Calu3 (cell line): Measurements from ENCODE around the gene SUMO2. TPM values are rescaled to one million over a fixed set of nuclear protein-coding genes. Genes with fewer than 3 reads are reported as not detected.
"Not testable (repeated sequence)": the region's sequence is repeated elsewhere in the genome, so short reads cannot be mapped to it uniquely, and the experiment has no call there.

Experiments
- BruUV-seq: library from RNA; stranded (reverse); fragments of 400-500 nt; replicated peaks from 2 replicates; lab custom pipeline; 2021; lab: Mats Ljungman, UMichigan
- CTCF ChIA-PET: fragments of 300-600 bp; sonication (Branson Sonifier 250); formaldehyde crosslinking; loops from one replicate; lab custom pipeline; 2022; ENCODE audit warnings: antibody characterized with exemption; lab: Charles Lee
- DNase-seq: peaks from one replicate; pipeline ENCODE4 v3.0.0; 2022
- H3K27ac Mint-ChIP-seq: one replicate; pipeline ENCODE4 v1.8.0; 2022; ENCODE audit warnings: mixed read lengths; ENCODE audit not compliant: unreplicated experiment
- H3K27me3 Mint-ChIP-seq: one replicate; pipeline ENCODE4 v1.8.0; 2022; ENCODE audit warnings: mixed read lengths; ENCODE audit not compliant: unreplicated experiment
- H3K36me3 Mint-ChIP-seq: one replicate; pipeline ENCODE4 v1.8.0; 2022; ENCODE audit warnings: mild to moderate bottlenecking, moderate library complexity, mixed read lengths; ENCODE audit not compliant: insufficient read depth, unreplicated experiment
- H3K4me1 Mint-ChIP-seq: one replicate; pipeline ENCODE4 v1.8.0; 2022; ENCODE audit warnings: mild to moderate bottlenecking, low read depth, mixed read lengths; ENCODE audit not compliant: unreplicated experiment
- H3K4me3 Mint-ChIP-seq: one replicate; pipeline ENCODE4 v1.8.0; 2022; ENCODE audit warnings: mild to moderate bottlenecking, low read depth, moderate library complexity, mixed read lengths; ENCODE audit not compliant: unreplicated experiment
- H3K9me3 Mint-ChIP-seq: one replicate; pipeline ENCODE4 v1.8.0; 2022; ENCODE audit warnings: low read depth, mixed read lengths; ENCODE audit not compliant: unreplicated experiment
- CTCF ChIP-seq: fragments of 200-600 bp; IDR thresholded peaks from one replicate; pipeline ENCODE4 v1.8.0; 2022; ENCODE audit warnings: antibody characterized with exemption; ENCODE audit not compliant: unreplicated experiment
- intact Hi-C: fragments of 100-400 bp; cut with micrococcal nuclease; formaldehyde crosslinking; loops from one replicate; pipeline ENCODE4 v1.10.0; 2022; ENCODE audit not compliant: unreplicated experiment
- total RNA-seq: library from RNA; stranded (reverse); gene quantifications from 2 replicates; pipeline ENCODE4 v1.2.3, GENCODE V29; 2022

The SUMO2 gene
- total RNA-seq, 1 experiment from 2014 or later, result 429 TPM

GRCh38 chr17:75218131-75218530 lies 35.4 kb upstream of the SUMO2 start:
- no peak for DNase-seq
- Mint-ChIP-seq H3K27me3 (no peaks in the 10 kb centered on the region), H3K4me3 (no peak overlapping the region), H3K4me1 (no peaks in the 10 kb centered on the region), H3K9me3 (no peaks in the 10 kb centered on the region), H3K27ac (no peak overlapping the region), H3K36me3 (peaks cover 54% of the 10 kb centered on the region)
- no TSS peak for BruUV-seq
- intact Hi-C loops, result no loop called here
- no peak for TF ChIP-seq CTCF
- CTCF ChIA-PET, result no interaction called here

GRCh38 chr17:75209061-75209460 lies 26.3 kb upstream of the SUMO2 start:
- Mint-ChIP-seq H3K27me3 (no peaks in the 10 kb centered on the region), H3K9me3 (no peaks in the 10 kb centered on the region), H3K36me3 (peaks cover 81% of the 10 kb centered on the region), H3K4me1 (no peaks in the 10 kb centered on the region), H3K27ac (no peak overlapping the region), H3K4me3 (no peak overlapping the region)
- no peak for DNase-seq
- TF ChIP-seq CTCF, result no peak
- no TSS peak for BruUV-seq
- CTCF ChIA-PET, result no interaction called here
- intact Hi-C loops, result no loop called here

- intact Hi-C loops, result no loop called here
- BruUV-seq, result no TSS peak
- no peak overlapping the region for H3K27ac Mint-ChIP-seq
- TF ChIP-seq CTCF, result no peak
- peaks cover 74% of the 10 kb centered on the region for H3K36me3 Mint-ChIP-seq
- no peaks in the 10 kb centered on the region for H3K27me3 Mint-ChIP-seq
- H3K9me3 Mint-ChIP-seq, result no peaks in the 10 kb centered on the region
- H3K4me3 Mint-ChIP-seq, result no peak overlapping the region
- CTCF ChIA-PET, result interaction anchor here (0.6 kb wide), 1 partner anchor 145 kb away, joined by 3 read pairs; no protein-coding TSS in a partner anchor
- no peaks in the 10 kb centered on the region for H3K4me1 Mint-ChIP-seq
- no peak for DNase-seq
Observed at GRCh38 chr17:75208161-75208560, 25.4 kb upstream of the SUMO2 start.

- intact Hi-C loops, result no loop called here
- H3K27me3 Mint-ChIP-seq, result no peaks in the 10 kb centered on the region
- H3K36me3 Mint-ChIP-seq, result peaks cover 70% of the 10 kb centered on the region
- H3K9me3 Mint-ChIP-seq, result no peaks in the 10 kb centered on the region
- CTCF ChIA-PET, result interaction anchor here (0.6 kb wide), 1 partner anchor 144 kb away, joined by 3 read pairs; no protein-coding TSS in a partner anchor
- BruUV-seq, result no TSS peak
- TF ChIP-seq CTCF, result no peak
- H3K4me3 Mint-ChIP-seq, result no peak overlapping the region
- no peak overlapping the region for H3K27ac Mint-ChIP-seq
- no peaks in the 10 kb centered on the region for H3K4me1 Mint-ChIP-seq
- DNase-seq, result no peak
Observed at GRCh38 chr17:75207760-75208159, 25.0 kb upstream of the SUMO2 start.

GRCh38 chr17:75207050-75207407 lies 24.3 kb upstream of the SUMO2 start:
- BruUV-seq, H3K4me1 Mint-ChIP-seq, DNase-seq, H3K27me3 Mint-ChIP-seq, intact Hi-C loops, H3K9me3 Mint-ChIP-seq: not testable (repeated sequence)
- Mint-ChIP-seq H3K27ac (peak overlapping the region; percentile 99), H3K36me3 (peaks cover 64% of the 10 kb centered on the region), H3K4me3 (peak overlapping the region; percentile 89)
- CTCF ChIA-PET, result interaction anchor here (0.6 to 1.3 kb wide), 6 partner anchors 40 to 239 kb away, joined by 3 to 4 read pairs (median 3); partner anchors contain the start of gene MIF4GD
